Measurements from ENCODE around the gene SNX20.

DNA sequence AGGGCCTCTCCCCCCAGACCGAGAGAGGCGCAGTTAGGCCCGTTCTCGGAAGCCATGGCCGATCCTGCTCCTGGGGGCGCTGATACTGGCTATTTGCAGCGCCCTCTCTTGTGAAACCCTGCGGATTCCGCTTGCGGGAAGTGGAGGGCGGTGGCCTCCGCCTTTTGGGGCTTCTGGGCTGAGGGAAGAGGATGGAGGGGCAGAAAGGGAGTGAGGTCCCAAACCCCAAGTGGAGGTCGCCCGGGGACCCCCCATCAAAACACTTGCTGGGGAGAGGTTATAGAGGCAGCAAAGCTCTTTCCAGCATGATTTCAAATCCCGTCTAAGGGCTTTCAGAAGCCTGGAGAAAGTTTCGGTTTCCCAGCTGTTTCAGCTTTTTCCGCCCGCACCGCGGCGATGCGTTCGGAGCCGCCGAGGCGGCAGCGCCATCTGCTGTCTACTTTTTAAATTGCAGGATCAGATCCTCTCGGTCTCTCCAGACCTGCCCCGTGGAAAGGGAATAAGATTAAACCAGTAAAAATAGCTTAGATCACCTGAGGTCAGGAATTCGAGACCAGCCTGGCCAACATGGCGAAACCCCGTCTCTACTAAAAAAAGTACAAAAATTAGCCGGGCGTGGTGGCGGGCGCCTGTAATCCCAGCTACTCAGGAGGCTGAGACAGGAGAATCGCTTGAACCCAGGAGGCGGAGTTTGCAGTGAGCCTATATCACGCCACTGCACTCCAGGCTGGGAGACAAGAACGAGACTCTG is 15.8 kb downstream of the SNX20 start:
- TF ChIP-seq POLR2A (IDR thresholded peaks at IDR 0.05; ENCODE audit: low read length) (no peak), GATA1 (IDR thresholded peaks at IDR 0.05; ENCODE audit: low read depth, low read length) (no peak)

Measured in erythroblast (primary cell).